HG03108 (cell line): ENCODE measurements around the gene MTA3.

ENCODE experiments used
- ATAC-seq: cut with Tn5 transposase; IDR thresholded peaks from one replicate; pipeline ENCODE4 v1.9.1; 2021; ENCODE audit warnings: moderate library complexity; ENCODE audit not compliant: unreplicated experiment

The MTA3 gene

GRCh38 chr2:42799881-42800280 is 231.4 kb downstream of the MTA3 start:
- ATAC-seq, result no peak

GRCh38 chr2:42800461-42800962 is 232.1 kb downstream of the MTA3 start:
- no peak for ATAC-seq

- no peak for ATAC-seq
Observed at GRCh38 chr2:42800981-42801380, 232.5 kb downstream of the MTA3 start.

GRCh38 chr2:42801381-42801780 is 232.9 kb downstream of the MTA3 start:
- ATAC-seq, result no peak

- ATAC-seq, result no peak
Observed at GRCh38 chr2:42802150-42802549, 233.7 kb downstream of the MTA3 start.

GRCh38 chr2:42804338-42804737 is 235.9 kb downstream of the MTA3 start:
- no peak for ATAC-seq

- no peak for ATAC-seq
Observed at GRCh38 chr2:42804891-42805290, 236.5 kb downstream of the MTA3 start.
